Measurements from ENCODE around the gene CD3E.
"Not testable (repeated sequence)": the region's sequence is repeated elsewhere in the genome, so short reads cannot be mapped to it uniquely, and the experiment has no call there.

The CD3E gene

GRCh38 chr11:118304227-118304567, 333 bp upstream of the CD3E start:
- Histone ChIP-seq H3K27ac (ENCODE audit: poor library complexity, severe bottlenecking) (no peak overlapping the region), H3K36me3 (ENCODE audit: low read depth) (no peaks in the 10 kb centered on the region), H3K9me3 (ENCODE audit: severe bottlenecking) (no peaks in the 10 kb centered on the region), H3K27me3 (ENCODE audit: insufficient read depth, poor library complexity, severe bottlenecking) (no peaks in the 10 kb centered on the region), H3K4me3 (ENCODE audit: severe bottlenecking) (no peak overlapping the region), H3K4me1 (ENCODE audit: insufficient read depth, poor library complexity, severe bottlenecking) (no peaks in the 10 kb centered on the region)
- no peak for TF ChIP-seq CTCF (IDR thresholded peaks at IDR 0.05; ENCODE audit: poor library complexity, severe bottlenecking)
- DNase-seq (ENCODE audit: low spot score), result no peak
- ATAC-seq (ENCODE audit: low read depth), result no peak

- Histone ChIP-seq H3K9me3 (ENCODE audit: severe bottlenecking) (no peaks in the 10 kb centered on the region), H3K36me3 (ENCODE audit: low read depth) (no peaks in the 10 kb centered on the region), H3K4me3 (ENCODE audit: severe bottlenecking) (no peak overlapping the region), H3K27me3 (ENCODE audit: insufficient read depth, poor library complexity, severe bottlenecking) (no peaks in the 10 kb centered on the region), H3K4me1 (ENCODE audit: insufficient read depth, poor library complexity, severe bottlenecking) (no peaks in the 10 kb centered on the region), H3K27ac (ENCODE audit: poor library complexity, severe bottlenecking) (no peak overlapping the region)
- ATAC-seq (ENCODE audit: low read depth), result no peak
- no peak for TF ChIP-seq CTCF (IDR thresholded peaks at IDR 0.05; ENCODE audit: poor library complexity, severe bottlenecking)
- no peak for DNase-seq (ENCODE audit: low spot score)
Measured at GRCh38 chr11:118305726-118306125, 1.2 kb downstream of the CD3E start.

GRCh38 chr11:118306556-118306955, 2.0 kb downstream of the CD3E start:
- H3K4me1 ChIP-seq (ENCODE audit: insufficient read depth, poor library complexity, severe bottlenecking), result no peaks in the 10 kb centered on the region
- TF ChIP-seq CTCF (IDR thresholded peaks at IDR 0.05; ENCODE audit: poor library complexity, severe bottlenecking), result no peak
- no peak overlapping the region for H3K27ac ChIP-seq (ENCODE audit: poor library complexity, severe bottlenecking)
- H3K9me3 ChIP-seq (ENCODE audit: severe bottlenecking), result no peaks in the 10 kb centered on the region
- no peak for ATAC-seq (ENCODE audit: low read depth)
- no peak for DNase-seq (ENCODE audit: low spot score)
- H3K4me3 ChIP-seq (ENCODE audit: severe bottlenecking), result no peak overlapping the region
- no peaks in the 10 kb centered on the region for H3K27me3 ChIP-seq (ENCODE audit: insufficient read depth, poor library complexity, severe bottlenecking)
- no peaks in the 10 kb centered on the region for H3K36me3 ChIP-seq (ENCODE audit: low read depth)

- H3K36me3 ChIP-seq (ENCODE audit: low read depth), result not testable (repeated sequence)
Measured at GRCh38 chr11:118308995-118309528, 4.5 kb downstream of the CD3E start.

GRCh38 chr11:118310271-118310670, 5.7 kb downstream of the CD3E start:
- H3K4me3 ChIP-seq (ENCODE audit: severe bottlenecking), result no peak overlapping the region

More at GRCh38 chr11:118308995-118309528, 4.5 kb downstream of the CD3E start:
- not testable (repeated sequence) for ATAC-seq (ENCODE audit: low read depth); H3K4me3 ChIP-seq (ENCODE audit: severe bottlenecking); H3K4me1 ChIP-seq (ENCODE audit: insufficient read depth, poor library complexity, severe bottlenecking); H3K9me3 ChIP-seq (ENCODE audit: severe bottlenecking); DNase-seq (ENCODE audit: low spot score); H3K27me3 ChIP-seq (ENCODE audit: insufficient read depth, poor library complexity, severe bottlenecking); H3K27ac ChIP-seq (ENCODE audit: poor library complexity, severe bottlenecking)

More at GRCh38 chr11:118310271-118310670, 5.7 kb downstream of the CD3E start:
- no peak for TF ChIP-seq CTCF (IDR thresholded peaks at IDR 0.05; ENCODE audit: poor library complexity, severe bottlenecking)
- no peaks in the 10 kb centered on the region for H3K9me3 ChIP-seq (ENCODE audit: severe bottlenecking)
- ATAC-seq (ENCODE audit: low read depth), result no peak
- no peak overlapping the region for H3K27ac ChIP-seq (ENCODE audit: poor library complexity, severe bottlenecking)
- no peaks in the 10 kb centered on the region for H3K4me1 ChIP-seq (ENCODE audit: insufficient read depth, poor library complexity, severe bottlenecking)
- no peaks in the 10 kb centered on the region for H3K27me3 ChIP-seq (ENCODE audit: insufficient read depth, poor library complexity, severe bottlenecking)
- no peaks in the 10 kb centered on the region for H3K36me3 ChIP-seq (ENCODE audit: low read depth)
- DNase-seq (ENCODE audit: low spot score), result no peak

Measured in RWPE2 (cell line).